WI38 (cell line): Measurements from ENCODE around the gene TCP11L1.
"Not testable (repeated sequence)": the region's sequence is repeated elsewhere in the genome, so short reads cannot be mapped to it uniquely, and the experiment has no call there.

Source experiments
- H3K4me3 ChIP-seq: 2 replicates; pipeline ENCODE4 v1.5.1; 2011; ENCODE audit warnings: low read depth, mild to moderate bottlenecking, control low read depth, low read length
- TF ChIP-seq, protein P1 (sequence below): IDR thresholded peaks from 2 replicates; pipeline ENCODE4 v1.5.1; 2012; ENCODE audit warnings: low read depth, mild to moderate bottlenecking, control low read depth, low read length

The TCP11L1 gene

DNA sequence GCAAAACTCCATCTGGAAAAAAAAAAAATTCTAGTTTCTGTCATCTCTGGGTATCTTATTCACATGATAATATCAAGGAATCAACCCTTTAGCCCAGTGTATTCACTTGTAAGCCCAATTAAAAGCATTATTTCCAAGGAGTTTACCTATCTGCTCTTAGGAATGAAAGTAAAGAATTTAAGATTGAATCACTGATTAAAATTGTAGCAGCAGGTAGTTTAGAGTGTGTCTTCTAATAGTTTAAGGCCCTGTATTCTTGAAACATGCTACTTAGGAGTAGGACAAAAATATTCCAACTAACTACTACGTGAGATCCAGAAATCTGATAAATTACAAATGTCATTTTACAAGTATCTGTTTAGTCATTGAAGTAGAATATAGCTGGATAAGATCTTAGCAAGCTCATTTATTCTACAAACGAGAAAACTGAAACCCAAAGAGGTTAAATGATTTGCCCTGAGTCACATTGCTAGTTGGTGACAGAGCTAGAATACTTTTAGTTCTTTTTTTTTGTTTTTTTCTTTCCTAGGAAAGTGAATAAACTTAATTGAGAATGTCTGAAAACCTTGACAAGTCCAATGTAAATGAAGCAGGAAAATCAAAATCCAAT lies 4.0 kb downstream of the TCP11L1 start:
- H3K4me3 ChIP-seq: no peak overlapping the region
- TF ChIP-seq, protein P1, sequence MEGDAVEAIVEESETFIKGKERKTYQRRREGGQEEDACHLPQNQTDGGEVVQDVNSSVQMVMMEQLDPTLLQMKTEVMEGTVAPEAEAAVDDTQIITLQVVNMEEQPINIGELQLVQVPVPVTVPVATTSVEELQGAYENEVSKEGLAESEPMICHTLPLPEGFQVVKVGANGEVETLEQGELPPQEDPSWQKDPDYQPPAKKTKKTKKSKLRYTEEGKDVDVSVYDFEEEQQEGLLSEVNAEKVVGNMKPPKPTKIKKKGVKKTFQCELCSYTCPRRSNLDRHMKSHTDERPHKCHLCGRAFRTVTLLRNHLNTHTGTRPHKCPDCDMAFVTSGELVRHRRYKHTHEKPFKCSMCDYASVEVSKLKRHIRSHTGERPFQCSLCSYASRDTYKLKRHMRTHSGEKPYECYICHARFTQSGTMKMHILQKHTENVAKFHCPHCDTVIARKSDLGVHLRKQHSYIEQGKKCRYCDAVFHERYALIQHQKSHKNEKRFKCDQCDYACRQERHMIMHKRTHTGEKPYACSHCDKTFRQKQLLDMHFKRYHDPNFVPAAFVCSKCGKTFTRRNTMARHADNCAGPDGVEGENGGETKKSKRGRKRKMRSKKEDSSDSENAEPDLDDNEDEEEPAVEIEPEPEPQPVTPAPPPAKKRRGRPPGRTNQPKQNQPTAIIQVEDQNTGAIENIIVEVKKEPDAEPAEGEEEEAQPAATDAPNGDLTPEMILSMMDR: no peak

DNA sequence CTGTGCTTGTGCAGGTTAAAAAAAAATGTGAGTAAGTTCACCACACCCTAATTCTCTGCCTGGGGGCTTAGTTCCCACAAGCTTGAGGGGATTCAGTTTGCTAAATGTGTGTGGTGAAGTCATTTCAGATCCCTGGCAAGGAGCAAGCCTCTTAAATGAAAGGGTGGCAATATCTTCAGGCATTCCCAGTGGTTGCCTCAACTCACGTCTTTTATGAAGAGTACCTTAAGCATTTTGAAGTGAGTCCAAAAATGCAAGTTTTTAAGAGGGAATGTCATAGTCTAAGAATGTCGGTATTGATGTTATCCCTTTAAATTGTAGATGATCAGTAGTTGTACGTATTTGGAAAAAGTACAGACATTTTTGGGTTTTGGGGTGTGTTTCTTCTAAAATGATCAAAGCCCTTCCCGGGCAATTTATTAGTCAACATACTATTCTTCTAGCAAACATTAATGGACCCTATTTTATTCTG lies 4.9 kb downstream of the TCP11L1 start:
- TF ChIP-seq, protein P1: no peak
- H3K4me3 ChIP-seq: no peak overlapping the region

DNA sequence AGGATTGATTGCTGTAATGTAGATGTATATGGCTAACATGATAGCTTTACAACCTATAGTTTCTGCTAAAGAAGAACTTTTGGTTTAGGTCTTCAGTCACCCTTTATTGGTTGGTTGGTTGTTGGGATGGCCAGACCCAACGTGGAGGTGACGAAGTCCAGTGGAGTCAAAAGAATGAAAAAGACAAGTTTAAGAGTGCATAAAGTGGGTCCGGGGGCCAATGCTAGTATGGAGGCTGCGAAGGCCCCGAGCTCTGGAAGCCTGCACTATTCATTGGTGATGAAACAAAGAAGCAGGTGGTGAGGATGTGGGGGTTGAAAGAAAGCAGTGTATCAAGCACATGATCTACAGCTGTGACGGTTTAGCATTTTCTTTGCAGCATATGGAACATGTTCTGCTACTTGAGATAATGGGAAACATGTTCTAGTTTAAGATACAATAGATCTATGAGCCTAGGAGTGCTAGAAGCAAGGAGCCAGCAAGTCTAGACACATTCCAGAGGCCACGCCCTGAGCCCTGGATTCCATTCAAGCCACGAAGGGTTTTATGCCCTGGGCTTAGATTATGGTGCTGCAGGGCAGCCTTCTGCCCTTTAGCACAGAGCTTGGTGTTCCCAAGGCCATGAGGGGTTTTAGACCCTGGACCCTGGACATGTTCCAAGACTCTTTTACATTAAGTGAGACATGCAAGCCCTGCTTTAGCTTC lies 6.3 kb downstream of the TCP11L1 start:
- TF ChIP-seq, protein P1: no peak
- H3K4me3 ChIP-seq: no peak overlapping the region

DNA sequence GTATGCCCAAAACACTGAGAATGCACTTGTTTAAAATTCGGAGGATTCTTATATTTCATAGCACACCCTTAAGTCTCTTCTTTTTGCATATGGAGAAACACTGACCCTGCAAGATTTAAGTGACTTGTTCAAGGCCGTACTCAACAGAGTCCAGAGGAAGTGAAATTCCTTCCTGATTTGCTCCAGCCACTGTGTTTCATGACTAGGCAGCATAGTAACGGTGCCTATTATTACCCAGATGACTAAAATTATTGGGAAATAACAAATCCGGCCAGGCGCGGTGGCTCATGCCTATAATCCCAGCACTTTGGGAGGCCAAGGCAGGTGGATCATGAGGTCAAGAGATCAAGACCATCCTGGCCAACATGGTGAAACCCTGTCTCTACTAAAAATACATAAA lies 9.3 kb downstream of the TCP11L1 start:
- not testable (repeated sequence) for H3K4me3 ChIP-seq

DNA sequence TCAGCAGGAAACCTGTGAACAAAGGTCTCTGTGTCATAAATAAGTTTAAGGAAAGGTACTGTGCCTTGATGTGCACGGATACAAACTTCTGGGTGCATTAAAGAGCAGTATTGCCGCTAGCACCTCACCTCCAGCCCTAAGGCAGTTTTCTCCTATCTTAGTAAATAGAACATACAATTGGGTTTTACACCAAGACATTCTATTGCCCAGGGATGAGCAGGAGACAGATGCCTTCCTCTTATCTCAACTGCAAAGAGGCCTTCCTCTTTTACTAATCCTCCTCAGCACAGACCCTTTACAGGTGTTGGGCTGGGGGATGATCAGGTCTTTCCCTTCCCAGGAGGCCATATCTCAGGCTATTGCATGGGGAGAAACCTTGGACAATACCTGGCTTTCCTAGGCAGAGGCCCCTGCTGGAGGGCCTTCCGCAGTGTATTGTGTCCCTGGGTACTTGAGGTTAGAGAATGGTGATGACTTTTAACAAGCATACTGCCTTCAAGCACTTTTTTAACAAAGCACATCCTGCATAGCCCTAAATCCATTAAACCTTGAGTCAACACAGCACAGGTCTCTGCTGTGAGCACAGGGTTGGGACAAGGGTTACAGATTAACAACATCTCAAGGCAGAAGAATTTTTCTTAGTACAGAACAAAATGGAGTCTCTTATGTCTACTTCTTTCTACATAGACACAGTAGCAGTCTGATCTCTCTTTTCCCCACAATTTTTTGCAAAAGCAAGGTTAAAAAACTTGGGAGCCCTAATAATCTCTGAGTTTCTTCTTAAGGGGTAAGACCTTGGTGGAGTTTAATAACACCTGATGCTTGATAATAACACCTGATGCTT lies 10.4 kb downstream of the TCP11L1 start:
- not testable (repeated sequence) for H3K4me3 ChIP-seq

DNA sequence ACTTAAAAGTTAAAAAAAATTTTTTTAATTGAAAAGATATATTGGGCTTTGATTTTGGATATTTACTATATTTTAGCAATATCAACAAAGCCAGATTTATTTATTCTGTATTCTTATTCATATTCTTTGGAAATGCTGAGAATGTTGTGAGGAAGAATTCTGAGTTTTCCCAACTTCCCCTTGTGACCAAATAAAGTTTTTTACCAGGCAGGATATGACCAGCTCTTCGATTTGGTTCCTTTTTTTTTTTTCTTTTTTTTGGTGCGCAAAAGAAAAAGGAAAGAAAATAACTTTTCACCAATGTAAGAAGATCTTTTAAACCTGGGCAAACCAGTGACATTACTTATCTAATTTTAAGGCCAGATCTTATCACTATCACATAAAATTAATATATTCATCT lies 12.9 kb downstream of the TCP11L1 start:
- no peak overlapping the region for H3K4me3 ChIP-seq
- TF ChIP-seq, protein P1: no peak

DNA sequence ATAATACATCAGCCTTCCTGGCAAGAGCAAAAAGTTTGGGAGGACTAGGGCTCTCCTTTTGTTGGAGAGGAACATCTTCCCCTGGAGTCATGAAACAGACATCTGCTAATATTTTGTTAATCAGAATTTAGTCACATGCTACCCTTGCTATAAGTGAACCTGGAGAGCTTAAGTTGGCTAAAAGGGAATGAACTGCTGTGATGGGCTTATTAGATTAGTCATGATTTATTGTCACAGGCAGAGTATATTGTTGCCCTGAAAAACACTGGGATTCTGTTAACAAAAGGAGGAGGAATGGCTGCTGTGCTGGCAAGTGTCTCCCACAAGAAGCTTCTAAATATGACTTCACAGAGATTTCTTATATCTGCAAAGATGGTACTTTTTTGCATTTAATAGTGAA lies 16.0 kb downstream of the TCP11L1 start:
- TF ChIP-seq, protein P1: no peak
- no peak overlapping the region for H3K4me3 ChIP-seq

DNA sequence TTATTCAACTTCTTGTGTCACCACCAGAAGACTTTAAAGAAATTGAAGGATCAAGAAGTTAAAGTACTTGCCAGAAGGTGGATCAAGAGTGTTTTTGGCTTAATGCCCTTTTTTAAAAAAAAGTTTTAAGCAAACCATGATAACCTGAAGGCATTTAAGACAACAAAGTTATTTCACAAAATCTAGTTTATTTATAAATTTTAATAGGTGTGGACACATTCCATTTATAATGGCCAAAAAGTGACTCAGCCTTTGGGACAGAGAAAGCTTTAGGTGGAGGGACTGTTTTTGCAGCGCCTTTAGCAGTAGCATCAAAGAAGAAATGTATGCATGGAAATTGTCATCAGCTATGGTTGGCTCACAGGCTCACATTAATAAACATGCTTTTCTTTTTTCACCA lies 17.9 kb downstream of the TCP11L1 start:
- TF ChIP-seq, protein P1: no peak
- no peak overlapping the region for H3K4me3 ChIP-seq
